ENCODE results near the gene SLC39A13.

SLC39A13 gene

GRCh38 chr11:47433157-47433556 is 24.8 kb downstream of the SLC39A13 start:
- DNase-seq (ENCODE audit: low spot score), result no peak
- Histone ChIP-seq H3K27ac (no peak overlapping the region), H3K4me3 (no peak overlapping the region)
- no peak for TF ChIP-seq CTCF (IDR thresholded peaks at IDR 0.05)

- H3K27ac ChIP-seq, result no peak overlapping the region
- no peak overlapping the region for H3K4me3 ChIP-seq
- DNase-seq (ENCODE audit: low spot score), result no peak
- TF ChIP-seq CTCF (IDR thresholded peaks at IDR 0.05), result no peak
These were observed 25.8 kb downstream of the SLC39A13 start for GRCh38 chr11:47434011-47434786.

- no peak for TF ChIP-seq CTCF (IDR thresholded peaks at IDR 0.05)
- no peak overlapping the region for H3K4me3 ChIP-seq
- no peak for DNase-seq (ENCODE audit: low spot score)
- no peak overlapping the region for H3K27ac ChIP-seq
These were observed 27.3 kb downstream of the SLC39A13 start for GRCh38 chr11:47435687-47436086.

- no peak for TF ChIP-seq CTCF (IDR thresholded peaks at IDR 0.05)
- no peak overlapping the region for H3K4me3 ChIP-seq
- H3K27ac ChIP-seq, result no peak overlapping the region
- no peak for DNase-seq (ENCODE audit: low spot score)
These were observed 28.3 kb downstream of the SLC39A13 start for GRCh38 chr11:47436726-47437125.

- no peak for DNase-seq (ENCODE audit: low spot score)
- Histone ChIP-seq H3K27ac (no peak overlapping the region), H3K4me3 (no peak overlapping the region)
- no peak for TF ChIP-seq CTCF (IDR thresholded peaks at IDR 0.05)
These were observed 28.9 kb downstream of the SLC39A13 start for GRCh38 chr11:47437218-47437745.

DNA sequence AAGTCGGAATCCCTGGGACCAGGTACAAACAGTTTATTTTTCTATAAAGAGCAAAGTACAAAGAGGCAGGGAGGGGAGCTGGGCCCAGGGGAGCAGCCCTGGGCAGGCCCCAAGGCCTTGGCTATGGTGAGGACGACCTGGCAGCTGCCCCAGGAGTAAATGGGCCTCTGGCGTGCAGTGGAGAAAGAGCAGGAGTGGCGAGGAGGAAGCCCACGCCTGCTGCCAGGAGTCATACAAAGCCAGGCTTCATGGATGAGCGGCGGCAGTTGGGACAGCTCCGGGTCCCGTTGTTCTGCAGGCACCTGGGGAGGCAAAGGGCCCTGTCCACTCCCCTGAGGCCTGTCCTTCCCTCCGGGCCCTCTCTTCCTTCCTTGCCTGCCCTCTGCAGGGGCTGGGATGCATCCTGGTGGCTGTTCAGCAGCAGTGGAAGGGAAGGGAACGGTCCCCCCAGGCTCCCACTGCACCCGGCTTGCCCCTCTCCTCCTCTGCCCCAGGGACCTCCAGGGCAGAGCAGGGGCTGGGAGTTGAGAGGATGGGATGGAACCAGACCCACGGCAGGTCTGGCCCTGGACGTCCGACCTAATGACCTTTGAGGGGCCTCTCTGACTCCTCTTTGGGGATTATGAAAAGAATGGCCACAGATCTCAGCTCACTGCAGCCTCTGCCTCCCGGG is 29.5 kb downstream of the SLC39A13 start:
- DNase-seq (ENCODE audit: low spot score), result no peak
- no peak overlapping the region for H3K27ac ChIP-seq
- no peak overlapping the region for H3K4me3 ChIP-seq
- TF ChIP-seq CTCF (IDR thresholded peaks at IDR 0.05), result no peak
